ENCODE results near the gene TNS4.

The TNS4 gene

GRCh38 chr17:40535924-40536294 is 34.5 kb upstream of the TNS4 start:
- DNase-seq: no peak

DNA sequence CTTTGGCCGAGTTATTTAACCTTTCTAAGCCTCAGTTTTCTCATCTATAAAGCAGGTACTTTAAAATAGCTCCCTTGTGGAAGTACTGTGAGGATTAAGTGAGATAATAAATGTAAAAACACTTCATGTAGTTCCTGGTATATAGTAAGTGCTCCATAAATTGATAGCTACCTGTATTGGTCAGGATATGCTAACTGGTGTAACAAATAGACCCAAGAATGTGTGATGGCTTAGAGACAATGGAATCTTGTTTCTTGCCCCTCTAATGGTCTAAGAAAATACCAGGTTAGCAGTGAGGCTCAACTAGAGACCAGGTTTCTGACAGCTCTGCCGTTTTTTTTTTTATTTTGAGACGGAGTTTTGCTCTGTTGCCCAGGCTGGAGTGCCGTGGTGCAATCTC is 34.0 kb upstream of the TNS4 start:
- DNase-seq: no peak

GRCh38 chr17:40534371-40535189 is 33.2 kb upstream of the TNS4 start:
- no peak for DNase-seq

GRCh38 chr17:40533896-40534295 is 32.5 kb upstream of the TNS4 start:
- DNase-seq: no peak

DNA sequence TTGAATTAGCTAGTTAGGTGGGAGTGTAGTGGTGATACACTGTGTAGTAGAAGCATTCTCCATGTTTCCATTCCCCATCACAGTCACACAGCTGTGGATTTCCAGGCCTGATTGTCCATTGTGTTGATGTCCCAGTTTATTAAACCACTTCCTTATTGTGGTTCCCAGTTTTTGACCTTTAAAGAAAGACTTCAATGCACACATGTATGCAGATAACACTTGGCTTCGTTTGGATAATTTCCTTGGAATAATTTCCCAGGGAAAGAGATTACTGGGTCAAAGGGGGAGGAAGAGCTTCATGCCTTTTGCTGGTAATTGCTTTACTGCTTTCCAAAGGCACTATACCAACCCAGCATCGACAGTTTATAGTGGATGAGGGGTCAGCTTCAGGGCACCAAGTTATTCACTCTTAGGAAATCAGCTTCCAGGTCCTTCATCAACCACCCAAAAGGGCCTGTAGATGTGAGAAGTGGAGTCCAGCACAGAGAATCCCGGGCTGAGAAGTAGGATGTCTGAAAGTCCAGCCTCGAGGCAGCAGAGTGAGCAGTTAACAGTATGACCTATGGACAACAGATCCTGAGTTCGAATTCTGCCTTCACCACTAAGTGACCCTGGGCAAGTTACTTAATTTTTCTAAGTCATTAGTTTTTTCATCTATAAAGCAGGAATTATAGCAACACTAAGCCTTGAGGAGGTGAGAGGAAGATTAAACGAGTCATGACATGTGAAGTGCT is 31.3 kb upstream of the TNS4 start:
- DNase-seq: no peak

DNA sequence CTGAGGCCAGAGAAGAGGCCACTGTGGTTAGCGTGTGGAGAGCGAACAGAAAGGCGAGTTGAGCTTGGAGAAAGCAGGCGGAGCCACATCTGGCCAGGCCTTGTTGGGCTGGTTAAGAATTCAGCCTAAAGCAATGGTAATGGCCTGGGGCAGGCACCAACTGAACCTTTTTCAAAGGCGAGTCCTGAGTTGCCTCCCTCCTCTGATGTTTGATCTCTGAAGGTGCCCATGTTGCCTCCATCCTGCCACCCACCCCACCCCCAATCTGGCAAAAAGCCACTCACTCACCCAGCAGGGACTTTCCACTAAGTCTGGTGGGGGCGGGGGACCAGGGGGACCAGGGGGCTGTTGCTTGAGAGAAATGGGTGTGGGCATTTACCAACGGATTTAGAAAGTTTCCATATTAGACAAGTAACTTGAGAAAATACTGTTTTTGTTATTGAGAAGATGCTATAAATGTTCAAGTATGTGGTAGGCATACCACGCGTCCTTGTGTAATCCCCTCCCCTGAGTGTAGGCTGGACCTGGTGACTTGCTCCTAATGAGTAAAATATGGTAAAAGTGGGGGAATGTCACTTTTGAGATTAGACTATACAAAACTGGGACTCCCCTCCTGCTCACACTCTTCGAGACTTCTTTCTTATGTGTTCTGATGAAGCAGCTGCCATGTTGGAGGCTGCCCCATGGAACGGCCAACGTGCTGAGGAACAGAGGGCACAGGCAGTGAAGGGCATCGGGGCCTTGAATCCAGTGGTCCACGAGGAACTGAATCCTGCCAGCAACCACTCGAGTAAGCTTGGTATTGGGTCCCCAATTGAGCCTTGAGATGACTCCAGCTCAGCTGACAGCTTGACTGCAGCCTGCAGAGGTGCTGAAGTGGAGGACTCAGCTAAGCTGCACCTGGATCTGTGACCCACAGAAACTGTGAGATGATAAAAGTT is 29.9 kb upstream of the TNS4 start:
- no peak for DNase-seq

DNA sequence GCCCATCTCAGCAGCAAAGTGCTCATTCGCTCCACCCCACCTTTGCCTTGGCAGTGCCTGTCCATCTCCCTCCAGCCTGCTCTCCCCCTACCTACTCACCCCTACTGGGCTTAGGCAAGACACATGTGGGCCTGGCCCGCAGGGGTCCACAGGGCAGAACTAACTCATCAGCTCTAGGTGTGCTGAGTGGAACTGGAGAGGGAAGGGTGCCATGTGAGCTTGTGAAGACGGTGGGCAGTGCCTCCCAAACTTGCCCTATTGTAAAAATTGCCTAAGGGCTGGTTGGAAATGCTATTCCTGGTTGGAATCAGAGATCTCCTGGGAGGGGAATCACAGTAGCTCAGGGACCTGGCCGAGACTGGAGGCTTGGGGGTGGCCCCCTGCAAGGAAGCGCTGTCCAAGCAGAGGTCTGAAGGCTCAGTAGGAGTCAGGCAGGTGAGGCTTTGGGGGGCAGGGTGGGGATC is 29.1 kb upstream of the TNS4 start:
- DNase-seq: no peak

GRCh38 chr17:40529991-40530390 is 28.6 kb upstream of the TNS4 start:
- no peak for DNase-seq

GRCh38 chr17:40528692-40529417 is 27.4 kb upstream of the TNS4 start:
- no peak for DNase-seq

DNA sequence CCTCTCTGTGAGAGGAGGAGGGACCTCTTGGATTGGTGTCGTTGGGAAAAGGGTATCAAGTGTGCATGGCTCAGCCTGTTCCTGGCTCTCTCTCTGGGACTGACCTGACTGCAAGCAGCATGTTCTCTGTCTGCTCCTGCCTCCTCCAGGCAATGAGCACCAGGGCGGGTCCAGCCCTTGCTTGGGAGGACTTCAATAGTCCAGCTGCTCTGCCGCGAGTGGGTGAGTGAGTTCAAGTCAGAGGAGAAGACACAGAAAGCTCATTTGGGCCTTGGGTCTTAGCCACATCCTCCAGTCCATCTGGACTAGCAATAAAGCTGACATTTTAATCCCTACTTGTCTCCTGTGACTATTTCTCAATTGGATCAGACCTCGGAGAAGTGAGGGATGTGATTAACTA is 25.2 kb upstream of the TNS4 start:
- no peak for DNase-seq

DNA sequence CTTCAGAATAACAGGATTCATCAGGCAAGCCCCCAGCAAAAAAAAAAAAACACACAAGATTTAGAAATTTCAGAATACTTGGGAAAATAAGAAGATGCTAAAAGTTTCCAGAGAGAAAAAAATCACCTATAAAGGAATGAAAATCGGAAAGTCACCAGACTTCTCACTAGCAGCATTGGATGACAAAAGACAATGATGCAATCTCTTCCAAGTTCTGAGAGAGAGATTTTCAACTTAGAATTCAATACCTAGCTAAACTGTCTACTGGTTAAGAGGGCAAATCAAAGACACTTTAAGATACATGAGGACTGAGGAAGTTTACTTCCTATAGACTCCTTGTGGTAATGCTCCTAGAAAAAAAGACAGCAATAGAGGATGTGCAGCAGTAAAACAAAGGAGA is 23.9 kb upstream of the TNS4 start:
- DNase-seq: no peak

DNA sequence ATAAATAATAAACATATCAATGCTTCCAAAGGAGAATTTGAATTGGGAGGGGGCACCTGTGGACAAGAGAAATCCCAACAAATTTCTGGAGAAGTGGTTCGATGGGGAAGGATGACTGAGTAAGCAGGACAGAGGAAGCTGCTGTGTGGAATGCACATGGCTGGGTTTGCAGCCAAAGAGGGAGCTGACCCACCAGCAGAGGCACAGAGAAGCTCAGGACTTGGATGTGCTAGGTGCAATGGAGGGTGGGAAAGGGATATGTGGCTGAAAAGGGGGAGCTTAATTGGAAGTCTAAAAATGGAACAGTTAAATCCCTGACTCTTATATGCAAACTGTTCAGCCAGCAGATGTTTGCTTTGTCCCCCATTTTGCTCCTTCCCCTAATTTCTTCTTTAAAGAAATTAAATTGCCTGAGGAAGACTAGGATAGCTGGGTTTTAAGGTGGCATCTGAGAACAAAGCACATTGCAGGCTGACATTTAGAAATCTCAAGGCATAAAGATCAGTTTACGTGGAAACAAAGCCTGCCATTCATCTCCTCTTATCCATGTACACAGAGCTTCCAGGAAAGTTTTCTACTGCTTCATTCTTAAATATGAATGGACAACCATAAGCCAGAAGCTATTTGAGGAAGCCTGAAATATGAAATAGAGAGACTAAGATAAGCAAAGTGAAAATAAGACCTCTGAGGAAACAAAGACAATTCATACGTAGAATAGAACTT is 23.0 kb upstream of the TNS4 start:
- DNase-seq: no peak

DNA sequence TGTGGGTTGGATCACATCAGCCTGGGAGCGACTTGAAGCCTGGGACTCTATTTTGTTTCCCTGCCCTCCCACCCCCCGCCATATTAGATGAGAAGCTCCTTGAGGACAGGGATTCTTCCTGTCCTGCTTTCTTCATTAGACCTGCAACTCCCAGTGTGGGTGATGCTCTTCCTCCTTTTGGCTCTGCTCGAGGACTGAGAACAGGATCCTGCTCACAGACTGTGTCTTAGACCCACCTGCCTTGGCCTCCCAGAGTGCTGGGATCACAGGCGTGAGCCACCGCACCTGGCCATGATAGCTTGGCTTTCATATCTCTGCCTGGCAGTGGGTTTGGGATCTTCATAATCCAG is 21.5 kb upstream of the TNS4 start:
- DNase-seq: no peak

DNA sequence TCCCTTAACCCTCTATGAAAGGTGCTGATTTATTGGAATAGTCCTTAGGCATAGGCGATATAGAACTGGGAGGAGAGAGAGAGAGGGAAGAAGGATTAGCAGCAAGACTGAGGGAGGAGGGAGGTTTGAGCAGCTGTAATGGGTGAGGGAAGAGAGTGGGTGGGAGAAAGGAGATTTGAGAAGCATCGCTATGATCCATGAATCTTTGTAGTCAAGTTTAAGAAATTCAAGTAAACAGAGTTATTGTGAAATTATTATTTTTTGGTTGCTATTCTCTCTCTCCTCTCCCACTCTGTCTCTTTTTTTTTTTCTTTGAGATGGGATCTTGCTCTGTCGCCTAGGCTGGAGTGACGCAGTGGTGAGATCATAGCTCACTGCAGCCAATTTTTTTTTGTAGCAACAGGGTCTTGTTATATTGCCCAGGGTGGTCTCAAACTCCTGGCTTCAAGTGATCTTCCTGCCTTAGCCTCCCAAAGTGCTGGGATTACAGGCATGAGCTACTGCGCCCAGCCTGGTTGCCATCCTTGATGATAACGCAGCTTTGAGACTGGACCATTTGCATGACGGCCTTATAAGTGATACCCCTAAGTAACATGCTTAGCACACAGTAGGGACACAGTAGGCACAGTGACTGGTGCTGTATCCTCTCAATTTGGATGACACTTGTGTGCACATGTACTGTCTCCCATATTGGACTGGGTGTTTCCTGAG is 21.0 kb upstream of the TNS4 start:
- DNase-seq: no peak

DNA sequence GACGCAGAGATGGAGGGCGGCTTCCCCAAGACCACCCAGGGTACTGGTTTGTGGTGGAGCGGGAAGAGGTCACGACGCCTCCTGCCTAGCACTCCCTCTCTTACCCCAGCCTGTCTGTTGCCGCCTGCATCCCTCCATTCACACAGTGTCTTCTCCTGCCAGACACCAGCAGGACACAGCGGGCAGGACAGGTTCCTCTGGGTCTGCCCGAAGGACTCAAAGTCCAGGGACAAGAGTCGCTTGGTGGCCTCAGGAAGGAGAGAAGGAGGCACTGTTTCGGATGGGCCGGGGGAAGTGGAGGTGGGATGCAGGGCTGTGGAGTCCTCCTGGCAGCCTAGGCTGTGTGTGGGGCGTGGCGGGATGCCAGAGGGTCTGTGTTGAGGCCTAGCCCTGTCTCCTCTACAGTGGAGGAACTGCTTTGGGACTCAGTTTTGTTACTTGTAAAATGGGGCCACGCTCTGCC is 19.6 kb upstream of the TNS4 start:
- no peak for DNase-seq

DNA sequence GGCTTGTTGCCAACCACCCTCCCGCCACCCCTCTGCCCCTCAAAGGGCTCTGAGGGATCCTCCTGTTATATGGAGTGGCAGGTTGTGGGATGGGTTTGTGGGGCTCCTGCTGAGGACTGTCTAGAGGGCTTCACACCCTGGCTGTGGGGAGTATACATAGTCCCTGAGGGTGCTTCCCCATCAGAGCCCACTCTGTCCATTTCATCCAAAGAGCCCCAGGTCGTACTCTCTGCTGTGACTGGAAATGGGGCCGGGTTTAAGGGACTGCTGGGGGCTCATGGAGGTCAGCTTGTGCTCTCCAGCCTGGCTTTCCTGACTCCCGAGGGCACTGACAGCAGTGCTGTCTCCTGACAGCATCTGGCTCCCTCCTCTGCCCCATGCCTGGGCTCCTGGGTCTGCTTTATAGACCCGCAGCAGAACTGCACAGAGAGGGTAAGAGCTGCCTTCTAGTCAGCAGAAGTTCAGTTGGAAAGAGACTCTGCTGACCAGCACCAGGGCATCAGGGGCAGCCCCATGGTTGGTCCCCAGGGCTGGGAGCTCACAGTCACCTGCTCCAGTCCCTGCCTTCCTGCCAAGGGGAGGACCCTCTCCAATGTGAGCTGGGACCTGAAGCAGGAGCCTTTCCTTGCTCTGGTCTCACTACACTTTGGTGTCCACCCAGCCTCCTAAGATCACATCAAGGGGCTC is 17.8 kb upstream of the TNS4 start:
- no peak for DNase-seq

DNA sequence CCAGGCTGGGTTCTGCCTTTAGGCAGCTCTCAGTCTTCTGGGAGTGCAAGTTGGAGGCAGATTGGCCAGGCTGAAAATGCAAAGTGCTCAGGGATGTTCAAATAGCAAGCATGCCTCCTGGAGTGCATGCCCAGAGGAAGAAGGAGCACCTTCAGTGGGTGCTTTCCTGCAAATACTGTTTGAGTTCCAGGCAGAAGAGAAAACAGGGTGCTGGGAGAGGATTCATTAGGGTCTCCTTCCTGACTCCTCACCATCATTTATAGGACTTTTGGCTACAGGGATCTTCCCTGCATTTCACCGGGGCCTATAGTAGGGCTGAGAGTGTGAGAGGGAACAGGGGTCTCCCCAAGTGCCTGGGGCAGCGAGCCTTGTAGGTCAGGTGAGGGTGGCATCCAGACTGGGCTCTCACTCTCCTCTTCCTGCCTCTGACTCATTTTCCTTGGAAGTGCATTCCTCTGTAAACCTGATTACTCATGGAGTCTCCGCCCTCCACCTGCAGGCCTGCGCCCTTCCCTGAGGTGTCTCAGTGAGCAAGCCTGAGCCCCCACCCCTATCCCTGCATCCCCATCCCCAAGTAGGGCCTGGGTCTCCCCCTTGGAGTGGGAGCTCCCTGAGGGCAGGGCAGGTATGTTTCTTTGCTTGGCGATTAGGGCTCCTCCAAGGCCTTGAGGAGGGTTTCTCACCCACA is 17.1 kb upstream of the TNS4 start:
- DNase-seq: no peak

DNA sequence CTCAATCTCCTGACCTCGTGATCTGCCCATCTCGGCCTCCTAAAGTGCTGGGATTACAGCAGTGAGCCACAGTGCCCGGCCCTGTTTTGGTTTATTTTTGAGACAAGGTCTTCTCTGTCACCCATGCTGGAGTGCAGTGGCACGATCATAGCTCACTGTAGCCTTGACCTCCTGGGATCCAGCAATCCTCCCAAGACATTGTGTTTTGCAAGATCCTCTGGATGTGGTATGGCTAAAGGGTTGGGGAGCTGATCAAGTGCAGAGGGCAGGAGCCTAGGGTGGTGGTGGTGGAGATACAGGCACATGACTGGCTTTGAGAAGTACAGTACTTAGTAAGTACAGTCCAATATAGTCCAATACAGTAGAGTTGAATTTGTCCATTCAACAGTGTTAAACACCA is 16.6 kb upstream of the TNS4 start:
- DNase-seq: no peak

DNA sequence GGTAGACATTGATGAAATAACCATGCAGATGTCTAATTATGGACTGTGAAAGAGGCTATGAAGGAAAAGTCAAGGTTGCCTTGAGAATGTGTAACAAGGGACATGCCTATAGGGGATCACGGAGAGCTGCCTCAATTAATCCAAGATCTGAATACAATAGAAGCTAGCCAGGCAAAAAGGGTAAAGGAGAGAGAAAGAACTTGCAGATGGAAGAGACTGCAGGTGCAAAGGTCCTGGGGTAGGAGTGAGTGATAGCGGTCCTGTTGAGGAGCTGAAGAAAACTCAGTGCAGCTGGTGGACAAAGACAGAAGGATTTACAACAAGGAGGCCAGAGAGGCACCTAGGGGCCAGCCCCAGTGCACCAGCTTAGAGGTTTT is 15.9 kb upstream of the TNS4 start:
- DNase-seq: no peak
